ENCODE measurements around the gene URGCP.
A peak's percentile ranks its signal among the peaks of the same experiment; 100 is the strongest.
"Not testable (repeated sequence)": the region's sequence is repeated elsewhere in the genome, so short reads cannot be mapped to it uniquely, and the experiment has no call there.

Gene URGCP

GRCh38 chr7:43921423-43921822 is 15.0 kb upstream of the URGCP start:
- DNase-seq (ENCODE audit: low read depth in 3 of 3): no peak

- no peak for DNase-seq (ENCODE audit: low read depth in 3 of 3)
These were observed 9.5 kb upstream of the URGCP start for GRCh38 chr7:43915907-43916306.

- no peak for DNase-seq (ENCODE audit: low read depth in 3 of 3)
These were observed 8.4 kb upstream of the URGCP start for GRCh38 chr7:43914795-43915194.

- peak in 1 of 3 donors; percentile 17 for DNase-seq (ENCODE audit: low read depth in 3 of 3)
These were observed 453 bp downstream of the URGCP start for GRCh38 chr7:43905956-43906330.

- DNase-seq (ENCODE audit: low read depth in 3 of 3): no peak
These were observed 1.0 kb downstream of the URGCP start for GRCh38 chr7:43905209-43905946.

- DNase-seq (ENCODE audit: low read depth in 3 of 3): no peak
These were observed 1.7 kb downstream of the URGCP start for GRCh38 chr7:43904533-43905208.

GRCh38 chr7:43902542-43903054 is 3.8 kb downstream of the URGCP start:
- DNase-seq (ENCODE audit: low read depth in 3 of 3): no peak

GRCh38 chr7:43898571-43898970 is 7.8 kb downstream of the URGCP start:
- not testable (repeated sequence) for DNase-seq (ENCODE audit: low read depth in 3 of 3)

GRCh38 chr7:43895847-43896415 is 10.5 kb downstream of the URGCP start:
- no peak for DNase-seq (ENCODE audit: low read depth in 3 of 3)

- DNase-seq (ENCODE audit: low read depth in 3 of 3): no peak
These were observed 15.1 kb downstream of the URGCP start for GRCh38 chr7:43891069-43891955.

- no peak for DNase-seq (ENCODE audit: low read depth in 3 of 3)
These were observed 15.9 kb downstream of the URGCP start for GRCh38 chr7:43890468-43890867.

GRCh38 chr7:43888993-43889945 is 17.1 kb downstream of the URGCP start:
- no peak for DNase-seq (ENCODE audit: low read depth in 3 of 3)

GRCh38 chr7:43884617-43885016 is 21.8 kb downstream of the URGCP start:
- DNase-seq (ENCODE audit: low read depth in 3 of 3): no peak

GRCh38 chr7:43884209-43884608 is 22.2 kb downstream of the URGCP start:
- no peak for DNase-seq (ENCODE audit: low read depth in 3 of 3)

- no peak for DNase-seq (ENCODE audit: low read depth in 3 of 3)
These were observed 25.8 kb downstream of the URGCP start for GRCh38 chr7:43880596-43880995.

- no peak for DNase-seq (ENCODE audit: low read depth in 3 of 3)
These were observed 26.9 kb downstream of the URGCP start for GRCh38 chr7:43879477-43879876.

GRCh38 chr7:43878867-43879266 is 27.5 kb downstream of the URGCP start:
- no peak for DNase-seq (ENCODE audit: low read depth in 3 of 3)

GRCh38 chr7:43877968-43878864 is 28.2 kb downstream of the URGCP start:
- no peak for DNase-seq (ENCODE audit: low read depth in 3 of 3)

GRCh38 chr7:43876976-43877745 is 29.2 kb downstream of the URGCP start:
- DNase-seq (ENCODE audit: low read depth in 3 of 3): no peak
